ENCODE data around the gene SBK3.
"Not testable (repeated sequence)": the region's sequence is repeated elsewhere in the genome, so short reads cannot be mapped to it uniquely, and the experiment has no call there.

GRCh38 chr19:55569477-55569876 is 24.1 kb upstream of the SBK3 start:
- TF ChIP-seq CTCF, EZH2, EZH2phosphoT487 (IDR thresholded peaks at IDR 0.05): not testable (repeated sequence)

Data from neural progenitor cell (in vitro differentiated cells).